Trophoblast cell (in vitro differentiated cells and primary cell): ENCODE results near the gene TOR1B.

Experiments
- DNase-seq, 2 donors: peaks; one replicate each; pipeline ENCODE4 v3.0.0-alpha.2; 2016
- H2AFZ ChIP-seq: 2 replicates; pipeline ENCODE4 v1.6.1; 2013; ENCODE audit warnings: low read length, moderate library complexity, mild to moderate bottlenecking; ENCODE audit not compliant: insufficient read depth, poor library complexity
- H2AK5ac ChIP-seq: 2 replicates; pipeline ENCODE4 v1.6.1; 2013; ENCODE audit warnings: mild to moderate bottlenecking, low read length
- H2BK120ac ChIP-seq: 2 replicates; pipeline ENCODE4 v1.6.1; 2013; ENCODE audit warnings: low read length, mild to moderate bottlenecking, moderate library complexity; ENCODE audit not compliant: insufficient read depth, poor library complexity
- H2BK12ac ChIP-seq: 2 replicates; pipeline ENCODE4 v1.6.1; 2013; ENCODE audit warnings: mild to moderate bottlenecking, low read length, moderate library complexity
- H2BK5ac ChIP-seq: 2 replicates; pipeline ENCODE4 v1.6.1; 2013; ENCODE audit warnings: low read length, low read depth, moderate library complexity, mild to moderate bottlenecking; ENCODE audit not compliant: poor library complexity
- H3K14ac ChIP-seq: 2 replicates; pipeline ENCODE4 v1.6.1; 2013; ENCODE audit warnings: mild to moderate bottlenecking, low read length
- H3K18ac ChIP-seq: 2 replicates; pipeline ENCODE4 v1.6.1; 2013; ENCODE audit warnings: mild to moderate bottlenecking, low read length
- H3K23ac ChIP-seq: 2 replicates; pipeline ENCODE4 v1.6.1; 2013; ENCODE audit warnings: low read length
- H3K27ac ChIP-seq: 2 replicates; pipeline ENCODE4 v1.5.1; 2013; ENCODE audit warnings: low read depth, mild to moderate bottlenecking, inconsistent platforms, low read length, moderate library complexity
- H3K27me3 ChIP-seq: 2 replicates; pipeline ENCODE4 v1.6.1; 2013; ENCODE audit warnings: inconsistent platforms, mild to moderate bottlenecking, low read length, moderate library complexity; ENCODE audit not compliant: insufficient read depth
- H3K36me3 ChIP-seq, 2 experiments: 1 replicate in 1 of 2; 2 replicates in 1 of 2; pipeline ENCODE4 v1.6.1; 2013; ENCODE audit warnings: low read length in 2 of 2, mild to moderate bottlenecking in 2 of 2, moderate library complexity in 1 of 2; ENCODE audit not compliant: insufficient read depth in 2 of 2, control insufficient read depth in 1 of 2
- H3K4ac ChIP-seq: 2 replicates; pipeline ENCODE4 v1.6.1; 2013; ENCODE audit warnings: low read depth, mild to moderate bottlenecking, low read length, moderate library complexity
- H3K4me1 ChIP-seq, 2 experiments: 1 replicate in 1 of 2; 2 replicates in 1 of 2; pipeline ENCODE4 v1.6.1; 2013; ENCODE audit warnings: low read length in 2 of 2, mild to moderate bottlenecking in 2 of 2, moderate library complexity in 1 of 2; ENCODE audit not compliant: insufficient read depth in 2 of 2, control insufficient read depth in 1 of 2
- H3K4me2 ChIP-seq: 2 replicates; pipeline ENCODE4 v1.6.1; 2013; ENCODE audit warnings: inconsistent platforms, mild to moderate bottlenecking, low read length, moderate library complexity
- H3K4me3 ChIP-seq: 2 replicates; pipeline ENCODE4 v1.5.1; 2013; ENCODE audit warnings: mild to moderate bottlenecking, low read depth, low read length, inconsistent platforms
- H3K79me1 ChIP-seq: one replicate; pipeline ENCODE4 v1.6.1; 2013; ENCODE audit warnings: low read length
- H3K79me2 ChIP-seq: 2 replicates; pipeline ENCODE4 v1.6.1; 2013; ENCODE audit warnings: low read length, mild to moderate bottlenecking; ENCODE audit not compliant: control insufficient read depth, insufficient read depth, poor library complexity
- H3K9ac ChIP-seq: 2 replicates; pipeline ENCODE4 v1.6.1; 2013; ENCODE audit warnings: mild to moderate bottlenecking, low read length
- H3K9me3 ChIP-seq: 2 replicates; pipeline ENCODE4 v1.6.1; 2013; ENCODE audit warnings: low read depth, mild to moderate bottlenecking, control low read depth, inconsistent platforms, low read length; ENCODE audit not compliant: insufficient read depth
- H4K12ac ChIP-seq: 2 replicates; pipeline ENCODE4 v1.6.1; 2013; ENCODE audit warnings: low read depth, mild to moderate bottlenecking, low read length, moderate library complexity
- H4K8ac ChIP-seq: 2 replicates; pipeline ENCODE4 v1.6.1; 2013; ENCODE audit warnings: low read depth, mild to moderate bottlenecking, low read length, moderate library complexity
- H4K91ac ChIP-seq: one replicate; pipeline ENCODE4 v1.6.1; 2013; ENCODE audit warnings: low read depth, mild to moderate bottlenecking, low read length, moderate library complexity
- WGBS: extraction: QIAGEN DNeasy Blood & Tissue Kit; methylation state at CpG from one replicate; pipeline ENCODE4 v1.1.7; 2013; ENCODE audit warnings: missing lambda C conversion rate; ENCODE audit not compliant: insufficient read length, insufficient coverage; ENCODE audit errors: extremely low coverage; 5-methylcytosine and 5-hydroxymethylcytosine counted together

TOR1B gene

DNA sequence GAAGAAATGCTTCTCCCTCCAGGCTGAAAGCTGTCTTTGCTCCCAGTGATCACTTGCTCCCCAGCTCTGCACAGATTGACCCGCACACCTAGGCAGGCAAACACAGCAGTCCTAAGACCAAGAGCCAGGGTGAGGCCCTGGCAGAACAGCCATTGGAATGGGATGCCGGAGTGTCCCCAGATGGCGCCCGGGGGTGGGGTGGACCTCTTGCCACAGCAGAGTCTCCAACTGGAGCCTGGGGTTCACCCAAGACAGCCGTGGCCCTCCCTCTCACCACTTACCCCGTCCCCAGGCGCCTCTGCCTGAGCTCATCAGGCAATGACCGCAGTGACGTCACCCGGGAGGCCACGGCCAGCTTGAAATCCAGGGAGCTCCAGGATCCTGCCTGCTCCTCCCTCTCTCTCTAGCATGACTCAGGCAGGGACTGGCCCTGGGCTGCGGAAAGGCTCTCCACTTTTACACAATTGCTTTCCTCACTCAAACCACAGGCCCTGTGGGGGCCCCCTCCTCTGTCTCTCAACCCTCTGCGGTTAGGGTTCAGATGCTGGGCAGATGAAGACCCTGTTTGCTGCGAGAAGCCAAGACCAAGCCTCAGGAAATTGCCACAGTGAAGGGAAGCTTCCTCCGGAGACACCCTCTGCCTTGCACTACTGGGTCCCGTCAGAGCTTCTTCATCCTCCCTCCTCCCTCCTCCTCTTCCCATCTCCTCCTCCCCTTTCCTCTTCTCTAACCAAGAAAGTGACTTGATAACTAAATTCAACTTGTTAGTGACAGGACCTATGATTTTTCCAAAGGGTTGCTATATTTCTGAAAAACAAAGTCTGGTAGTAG, 25.8 kb upstream of the TOR1B start:
- peak overlapping the region; percentile 23 for H2AK5ac ChIP-seq
- H3K27me3 ChIP-seq: no peaks in the 10 kb centered on the region
- no peak overlapping the region for H3K23ac ChIP-seq
- peak; percentile 97 for DNase-seq
- no peaks in the 10 kb centered on the region for H3K9me3 ChIP-seq
- no peak overlapping the region for H3K4ac ChIP-seq
- H2AFZ ChIP-seq: no peak overlapping the region
- no peaks in the 10 kb centered on the region for H3K36me3 ChIP-seq
- peak overlapping the region; percentile 16 for H2BK120ac ChIP-seq
- no peak overlapping the region for H2BK5ac ChIP-seq
- H3K79me2 ChIP-seq: no peaks in the 10 kb centered on the region
- peaks cover 11 to 12% of the 10 kb centered on the region in 2 experiments for H3K4me1 ChIP-seq
- no peak overlapping the region for H3K18ac ChIP-seq
- H4K91ac ChIP-seq: peak overlapping the region; percentile 30
- H3K4me3 ChIP-seq: no peak overlapping the region
- H3K27ac ChIP-seq: peak overlapping the region; percentile 7
- H3K9ac ChIP-seq: no peak overlapping the region
- peak overlapping the region; percentile 19 for H4K8ac ChIP-seq
- H2BK12ac ChIP-seq: no peak overlapping the region
- peak overlapping the region; percentile 8 for H3K14ac ChIP-seq
- peak overlapping the region; percentile 12 for H3K4me2 ChIP-seq
- no CpG with 5 or more reads among the region's 16 CpGs for WGBS
- H3K79me1 ChIP-seq: peaks cover 6% of the 10 kb centered on the region
- H4K12ac ChIP-seq: no peak overlapping the region

DNA sequence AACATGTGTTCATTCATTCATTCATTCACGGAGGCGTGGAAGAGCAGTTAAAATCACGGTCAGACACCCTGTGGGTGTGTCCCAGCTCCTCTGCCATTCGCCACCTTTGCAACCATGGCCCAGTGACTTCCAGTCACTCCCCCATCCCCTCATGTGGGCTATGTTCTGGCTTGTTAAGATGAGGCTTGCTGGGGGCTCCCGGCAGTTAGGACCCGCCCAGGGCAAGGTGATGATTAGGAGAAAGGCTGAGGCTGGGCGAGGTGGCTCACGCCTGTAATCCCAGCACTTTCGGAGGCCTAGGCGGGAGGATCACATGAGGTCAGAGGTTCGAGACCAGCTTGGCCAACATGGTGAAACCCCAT, 25.2 kb upstream of the TOR1B start:
- Histone ChIP-seq H3K79me2 (no peaks in the 10 kb centered on the region), H2AK5ac (no peak overlapping the region), H2BK12ac (peak overlapping the region; percentile 37), H2AFZ (no peak overlapping the region), H3K9me3 (no peaks in the 10 kb centered on the region), H4K12ac (no peak overlapping the region), H4K8ac (peak overlapping the region; percentile 17), H3K4me1 (peaks cover 11 to 12% of the 10 kb centered on the region in 2 experiments), H3K14ac (no peak overlapping the region), H3K4me3 (no peak overlapping the region), H4K91ac (peak overlapping the region; percentile 32), H3K23ac (no peak overlapping the region), H3K4ac (no peak overlapping the region), H3K36me3 (no peaks in the 10 kb centered on the region), H2BK120ac (peak overlapping the region; percentile 20), H3K9ac (no peak overlapping the region), H2BK5ac (no peak overlapping the region), H3K18ac (peak overlapping the region; percentile 68), H3K79me1 (peaks cover 6% of the 10 kb centered on the region), H3K27me3 (no peaks in the 10 kb centered on the region), H3K4me2 (no peak overlapping the region), H3K27ac (no peak overlapping the region)
- no CpG with 5 or more reads among the region's 11 CpGs for WGBS
- DNase-seq: no peak

DNA sequence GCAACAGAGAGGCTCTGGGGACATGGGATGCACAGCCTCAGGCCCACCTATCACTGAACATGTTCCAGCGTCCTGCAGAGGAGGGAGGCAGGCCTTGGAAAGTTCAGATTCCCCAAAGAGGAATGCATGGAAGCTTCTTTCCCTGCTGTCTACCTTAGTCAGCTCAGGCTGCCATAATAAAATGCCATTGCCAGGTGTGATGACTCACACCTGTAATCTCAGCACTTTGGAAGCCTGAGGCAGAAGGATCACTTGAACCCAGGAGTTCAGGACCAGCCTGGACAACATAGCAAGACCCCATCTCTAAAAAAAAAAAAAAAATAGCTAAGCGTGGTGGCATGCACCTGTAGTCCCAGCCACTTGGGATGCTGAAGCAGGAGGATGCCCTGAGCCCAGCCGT, 24.5 kb upstream of the TOR1B start:
- H3K4ac ChIP-seq: no peak overlapping the region
- H3K27ac ChIP-seq: no peak overlapping the region
- H3K4me3 ChIP-seq: no peak overlapping the region
- no peak overlapping the region for H3K14ac ChIP-seq
- H3K23ac ChIP-seq: no peak overlapping the region
- no peaks in the 10 kb centered on the region for H3K36me3 ChIP-seq
- H2BK5ac ChIP-seq: no peak overlapping the region
- peaks cover 11 to 12% of the 10 kb centered on the region in 2 experiments for H3K4me1 ChIP-seq
- H3K79me2 ChIP-seq: no peaks in the 10 kb centered on the region
- H2BK12ac ChIP-seq: no peak overlapping the region
- no peak overlapping the region for H2BK120ac ChIP-seq
- no peak overlapping the region for H4K91ac ChIP-seq
- no peak overlapping the region for H4K12ac ChIP-seq
- H3K27me3 ChIP-seq: no peaks in the 10 kb centered on the region
- no peak overlapping the region for H4K8ac ChIP-seq
- no peak overlapping the region for H2AK5ac ChIP-seq
- no peak overlapping the region for H3K9ac ChIP-seq
- H2AFZ ChIP-seq: no peak overlapping the region
- no peak overlapping the region for H3K18ac ChIP-seq
- no peak overlapping the region for H3K4me2 ChIP-seq
- no peaks in the 10 kb centered on the region for H3K9me3 ChIP-seq
- peaks cover 6% of the 10 kb centered on the region for H3K79me1 ChIP-seq
- peak; percentile 85 to 86 for DNase-seq
- no CpG with 5 or more reads among the region's 3 CpGs for WGBS

DNA sequence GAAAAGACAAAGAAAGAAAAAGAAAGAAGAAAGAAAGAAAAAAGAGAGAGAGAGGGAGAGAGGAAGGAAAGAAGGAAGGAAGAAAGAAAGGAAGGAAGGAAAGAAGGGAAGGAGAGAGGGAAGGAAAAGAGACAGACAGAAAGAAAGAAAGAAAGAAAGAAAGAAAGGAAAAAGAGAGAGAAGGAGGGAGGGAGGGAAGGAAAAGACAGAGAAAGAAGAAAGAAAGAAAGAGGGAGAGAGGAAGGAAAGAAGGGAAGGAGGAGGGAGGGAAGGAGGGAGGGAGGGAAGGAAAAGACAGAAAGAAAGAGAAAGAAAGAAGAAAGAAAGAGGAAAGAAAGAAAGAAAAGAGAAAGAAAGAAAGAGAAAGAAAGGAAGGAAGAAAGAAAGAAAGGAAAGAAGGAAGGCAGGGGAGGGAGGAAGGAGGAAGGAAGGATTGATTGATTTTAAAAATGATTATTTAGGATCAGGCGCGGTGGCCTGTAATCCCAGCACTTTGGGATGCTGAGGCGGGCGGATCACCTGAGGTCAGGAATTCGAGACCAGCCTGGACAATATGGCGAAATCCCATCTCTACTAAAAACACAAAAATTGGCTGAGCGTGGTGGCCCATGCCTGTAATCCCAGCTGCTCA, 23.3 kb upstream of the TOR1B start:
- H2AK5ac ChIP-seq: no peak overlapping the region
- H2BK120ac ChIP-seq: no peak overlapping the region
- no peak overlapping the region for H2BK12ac ChIP-seq
- peaks cover 6% of the 10 kb centered on the region for H3K79me1 ChIP-seq
- no peak overlapping the region for H2BK5ac ChIP-seq
- no peak overlapping the region for H3K4me2 ChIP-seq
- no peak overlapping the region for H4K12ac ChIP-seq
- H3K4me1 ChIP-seq: peaks cover 11 to 12% of the 10 kb centered on the region in 2 experiments
- H4K91ac ChIP-seq: no peak overlapping the region
- no peak overlapping the region for H3K23ac ChIP-seq
- WGBS: 100% methylated on average over 2 of the region's 7 CpGs
- H2AFZ ChIP-seq: no peak overlapping the region
- DNase-seq: no peak
- H3K27ac ChIP-seq: no peak overlapping the region
- no peaks in the 10 kb centered on the region for H3K79me2 ChIP-seq
- no peak overlapping the region for H3K4ac ChIP-seq
- H3K14ac ChIP-seq: no peak overlapping the region
- no peaks in the 10 kb centered on the region for H3K36me3 ChIP-seq
- H3K27me3 ChIP-seq: no peaks in the 10 kb centered on the region
- H4K8ac ChIP-seq: no peak overlapping the region
- H3K9ac ChIP-seq: no peak overlapping the region
- H3K4me3 ChIP-seq: no peak overlapping the region
- H3K9me3 ChIP-seq: no peaks in the 10 kb centered on the region
- H3K18ac ChIP-seq: no peak overlapping the region
